A549 (cell line): ENCODE data around the gene ANKRD37. TPM values are rescaled to one million over a fixed set of nuclear protein-coding genes. Genes with fewer than 3 reads are reported as not detected.

Experiments
- ATAC-seq, 2 experiments: fragments of 200-7000 bp in 1 of 2; fragments of >200 bp in 1 of 2; cut with Nextera tagmentation in 1 of 2; cut with Tn5 transposase in 1 of 2; 3 replicates each; pipeline versions ENCODE4 v1.8.0 to v1.9.1; 2018 to 2020; ENCODE audit warnings: mild to moderate bottlenecking in 1 of 2, moderate library complexity in 1 of 2
- CTCF ChIA-PET: fragments of 300-600 bp; sonication (Branson Sonifier 250); formaldehyde crosslinking; extraction: SDS; loops from one replicate; lab custom pipeline; 2021; ENCODE audit warnings: antibody characterized with exemption, inconsistent platforms; lab: Yijun Ruan, JAX
- POLR2A ChIA-PET: fragments of 350-600 bp; formaldehyde crosslinking; extraction: SDS; loops from one replicate; lab custom pipeline; 2021; ENCODE audit warnings: antibody characterized with exemption, inconsistent platforms; lab: Yijun Ruan, JAX
- DNase-seq, 2 experiments: peaks; one replicate each; pipeline versions ENCODE4 v3.0.0 to v3.0.0-alpha.2; 2011 to 2016; ENCODE audit warnings: low read depth in 1 of 2, low spot score in 1 of 2
- FAIRE-seq: peaks from 2 replicates; lab custom pipeline; 2011; peaks lifted over from hg19 to GRCh38; lab: Jason Lieb, UNC
- H3K27ac ChIP-seq, 2 experiments: fragments of >200 bp; sonication (Bioruptor Twin); formaldehyde crosslinking; 3 replicates each; pipeline ENCODE4 v1.5.1; 2016 to 2017
- H3K4me1 ChIP-seq: fragments of >200 bp; sonication (Bioruptor Twin); formaldehyde crosslinking; 3 replicates; pipeline ENCODE4 v1.6.1; 2016
- H3K4me2 ChIP-seq: fragments of >200 bp; sonication (Bioruptor Twin); formaldehyde crosslinking; 3 replicates; pipeline ENCODE4 v1.6.1; 2016
- H3K4me3 ChIP-seq: fragments of >200 bp; sonication (Bioruptor Twin); formaldehyde crosslinking; 3 replicates; pipeline ENCODE4 v1.5.1; 2016
- H3K9me3 ChIP-seq: fragments of >200 bp; sonication (Bioruptor Twin); formaldehyde crosslinking; 3 replicates; pipeline ENCODE4 v1.6.1; 2016
- CBX2 ChIP-seq: fragments of 200-600 bp; sonication (generic); IDR thresholded peaks from 2 replicates; pipeline ENCODE4 v1.6.1; 2016; ENCODE audit warnings: low read depth, mild to moderate bottlenecking, borderline replicate concordance
- CEBPB ChIP-seq, 2 experiments: fragments of >200 bp in 1 of 2; sonication (Bioruptor Twin) in 1 of 2; formaldehyde crosslinking in 1 of 2; IDR thresholded peaks; 2 replicates each; pipeline ENCODE4 v1.6.1; 2012 to 2016
- CHD2 ChIP-seq: fragments of 150-350 bp; IDR thresholded peaks from 2 replicates; pipeline ENCODE4 v1.6.1; 2014; ENCODE audit warnings: low read length; ENCODE audit not compliant: partially characterized antibody
- CHD4 ChIP-seq: fragments of 200-600 bp; sonication (generic); IDR thresholded peaks from 2 replicates; pipeline ENCODE4 v1.6.1; 2016; ENCODE audit warnings: antibody characterized with exemption, mild to moderate bottlenecking, borderline replicate concordance
- EHF ChIP-seq: fragments of 250-450 bp; sonication (Bioruptor Pico); IDR thresholded peaks from 2 replicates; pipeline ENCODE4 v1.5.0; 2020; ENCODE audit warnings: mild to moderate bottlenecking
- GATA3 ChIP-seq: IDR thresholded peaks from 2 replicates; pipeline ENCODE4 v1.6.1; 2012; ENCODE audit warnings: borderline replicate concordance
- HDAC2 ChIP-seq: fragments of 200-600 bp; sonication (generic); IDR thresholded peaks from 2 replicates; pipeline ENCODE4 v1.6.1; 2016
- HOXB5 ChIP-seq: fragments of 250-450 bp; sonication (Bioruptor Pico); IDR thresholded peaks from 2 replicates; pipeline ENCODE4 v1.5.0; 2020; ENCODE audit warnings: mild to moderate bottlenecking, moderate library complexity
- JUN ChIP-seq, 2 experiments: fragments of >200 bp; sonication (Bioruptor Twin); formaldehyde crosslinking; IDR thresholded peaks; 2 replicates in 1 of 2; 3 replicates in 1 of 2; pipeline ENCODE4 v1.6.1; 2016 to 2017
- JUNB ChIP-seq: fragments of >200 bp; sonication (Bioruptor Twin); formaldehyde crosslinking; IDR thresholded peaks from 2 replicates; pipeline ENCODE4 v1.6.1; 2016
- KDM5A ChIP-seq: fragments of 200-600 bp; sonication (generic); IDR thresholded peaks from 2 replicates; pipeline ENCODE4 v1.6.1; 2016; ENCODE audit warnings: antibody characterized with exemption, mild to moderate bottlenecking
- MAFK ChIP-seq: fragments of 450-650 bp; IDR thresholded peaks from 2 replicates; pipeline ENCODE4 v1.6.1; 2014; ENCODE audit not compliant: partially characterized antibody
- MYC ChIP-seq: IDR thresholded peaks from 2 replicates; pipeline ENCODE4 v1.6.1; 2012; ENCODE audit warnings: mild to moderate bottlenecking, inconsistent platforms, low read length, improper control_type of control experiment, borderline replicate concordance
- NPAS2 ChIP-seq: fragments of 250-450 bp; sonication (Bioruptor Pico); IDR thresholded peaks from 2 replicates; pipeline ENCODE4 v1.8.0; 2022; ENCODE audit warnings: mild to moderate bottlenecking, moderate library complexity, borderline replicate concordance
- POLR2A ChIP-seq: IDR thresholded peaks from 2 replicates; pipeline ENCODE4 v1.6.1; 2012; ENCODE audit warnings: mild to moderate bottlenecking, low read length
- RAD21 ChIP-seq, 2 experiments: fragments of >200 bp in 1 of 2; sonication (Bioruptor Twin) in 1 of 2; formaldehyde crosslinking in 1 of 2; IDR thresholded peaks in 1 of 2; conservative IDR thresholded peaks in 1 of 2; 2 replicates in 1 of 2; 3 replicates in 1 of 2; pipeline ENCODE4 v1.6.1; 2012 to 2018; ENCODE audit warnings: inconsistent platforms in 1 of 2
- RARB ChIP-seq: fragments of 250-450 bp; sonication (Bioruptor Pico); IDR thresholded peaks from 2 replicates; pipeline ENCODE4 v1.8.0; 2021; ENCODE audit warnings: mild to moderate bottlenecking, moderate library complexity
- RCOR1 ChIP-seq: fragments of 150-350 bp; IDR thresholded peaks from 2 replicates; pipeline ENCODE4 v1.6.1; 2014; ENCODE audit warnings: antibody characterized with exemption, low read length, low read depth
- TFCP2L1 ChIP-seq: fragments of 250-450 bp; sonication (Bioruptor Pico); IDR thresholded peaks from 2 replicates; pipeline ENCODE4 v1.5.0; 2021; ENCODE audit warnings: mild to moderate bottlenecking
- ZSCAN20 ChIP-seq: fragments of 250-450 bp; sonication (Bioruptor Pico); IDR thresholded peaks from 2 replicates; pipeline ENCODE4 v1.8.0; 2022; ENCODE audit warnings: mild to moderate bottlenecking, moderate library complexity
- WGBS: methylation state at CpG from one replicate; pipeline ENCODE4 v1.1.6; 2017; ENCODE audit errors: missing lambda C conversion rate; 5-methylcytosine and 5-hydroxymethylcytosine counted together
- polyA plus RNA-seq, 4 experiments: library from polyadenylated mRNA; depleted of rRNA in 3 of 4; stranded (reverse); fragments of >200 nt; fragmentation: RNase III in 1 of 4; extraction: RNeasy Plus Mini Kit Qiagen cat#74134 plus additional on column Dnase treatment in 1 of 4; gene quantifications; 2 replicates in 3 of 4; 3 replicates in 1 of 4; pipeline ENCODE4 v1.2.3, GENCODE V29; 2011 to 2017
- TF ChIP-seq, protein P1 (sequence below): fragments of >200 bp; sonication (Bioruptor Twin); formaldehyde crosslinking; IDR thresholded peaks from 3 replicates; pipeline ENCODE4 v1.6.1; 2016
- TF ChIP-seq, protein P2 (sequence below): fragments of 250-450 bp; sonication (Bioruptor Pico); IDR thresholded peaks from 2 replicates; pipeline ENCODE4 v1.5.0; 2020; ENCODE audit warnings: low read depth, mild to moderate bottlenecking, moderate library complexity
- TF ChIP-seq, protein P3 (sequence below): IDR thresholded peaks from 2 replicates; pipeline ENCODE4 v1.6.1; 2012
- TF ChIP-seq, protein P4 (sequence below): IDR thresholded peaks from 2 replicates; pipeline ENCODE4 v1.6.1; 2012; ENCODE audit warnings: low read depth, borderline replicate concordance

Gene ANKRD37
- polyA plus RNA-seq, 2 of the 4 experiments (the other 2 are of a cell fraction), result 3.5 to 4.1 TPM

DNA sequence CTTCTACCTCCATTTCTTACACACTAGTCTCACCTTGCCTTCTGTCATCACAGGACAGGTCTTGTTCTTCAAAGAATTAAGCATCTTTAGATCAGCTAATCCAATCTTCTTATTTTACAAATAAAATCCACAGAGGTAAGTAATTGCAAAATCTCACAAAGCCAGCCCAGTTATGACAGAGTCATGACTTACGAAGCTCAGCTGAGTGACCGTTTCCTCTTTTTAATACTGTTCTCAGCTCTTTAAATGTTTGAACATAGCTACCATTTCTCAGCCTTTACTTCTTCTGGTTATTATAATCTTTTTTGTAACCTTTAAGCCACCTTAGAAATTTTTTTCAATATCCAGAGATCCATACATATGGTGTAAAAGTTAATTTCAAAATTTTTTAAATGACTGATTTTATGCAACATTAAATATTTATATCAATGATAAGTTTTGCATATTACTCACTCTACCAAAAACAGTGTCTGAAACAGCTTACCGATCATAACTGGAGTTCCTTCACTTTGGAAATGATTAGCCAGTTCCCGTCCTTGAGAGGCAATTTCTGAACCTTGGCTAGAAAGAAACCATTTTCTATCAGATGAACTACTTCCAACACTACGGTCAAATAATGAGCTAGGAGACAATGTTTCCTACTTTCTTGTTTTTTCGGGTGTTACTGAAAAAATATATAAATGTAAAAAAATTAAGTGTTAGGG is 8.8 kb downstream of the ANKRD37 start:
- Histone ChIP-seq H3K4me3 (no peak overlapping the region), H3K27ac (no peak overlapping the region)
- DNase-seq (no peak), ATAC-seq (no peak)
- TF ChIP-seq NPAS2, result no peak
- TF ChIP-seq MYC, result no peak
- TF ChIP-seq, protein P1, sequence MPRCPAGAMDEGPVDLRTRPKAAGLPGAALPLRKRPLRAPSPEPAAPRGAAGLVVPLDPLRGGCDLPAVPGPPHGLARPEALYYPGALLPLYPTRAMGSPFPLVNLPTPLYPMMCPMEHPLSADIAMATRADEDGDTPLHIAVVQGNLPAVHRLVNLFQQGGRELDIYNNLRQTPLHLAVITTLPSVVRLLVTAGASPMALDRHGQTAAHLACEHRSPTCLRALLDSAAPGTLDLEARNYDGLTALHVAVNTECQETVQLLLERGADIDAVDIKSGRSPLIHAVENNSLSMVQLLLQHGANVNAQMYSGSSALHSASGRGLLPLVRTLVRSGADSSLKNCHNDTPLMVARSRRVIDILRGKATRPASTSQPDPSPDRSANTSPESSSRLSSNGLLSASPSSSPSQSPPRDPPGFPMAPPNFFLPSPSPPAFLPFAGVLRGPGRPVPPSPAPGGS, result no peak
- TF ChIP-seq CEBPB (IDR thresholded peaks at IDR 0.05), result no peak
- TF ChIP-seq, protein P2, sequence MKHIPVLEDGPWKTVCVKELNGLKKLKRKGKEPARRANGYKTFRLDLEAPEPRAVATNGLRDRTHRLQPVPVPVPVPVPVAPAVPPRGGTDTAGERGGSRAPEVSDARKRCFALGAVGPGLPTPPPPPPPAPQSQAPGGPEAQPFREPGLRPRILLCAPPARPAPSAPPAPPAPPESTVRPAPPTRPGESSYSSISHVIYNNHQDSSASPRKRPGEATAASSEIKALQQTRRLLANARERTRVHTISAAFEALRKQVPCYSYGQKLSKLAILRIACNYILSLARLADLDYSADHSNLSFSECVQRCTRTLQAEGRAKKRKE (CRISPR knock-in tag), result no peak
- TF ChIP-seq CHD4, result no peak
- TF ChIP-seq RCOR1, result no peak
- TF ChIP-seq TFCP2L1 (CRISPR knock-in tag), result no peak
- TF ChIP-seq KDM5A, result no peak
- no peak for TF ChIP-seq RARB
- TF ChIP-seq JUNB, result no peak
- TF ChIP-seq GATA3, result no peak
- TF ChIP-seq, all 56 proteins: peak for 0
- Histone ChIP-seq H3K4me2 (no peak overlapping the region), H3K4me1 (no peaks in the 10 kb centered on the region), H3K9me3 (no peaks in the 10 kb centered on the region)
- CTCF ChIA-PET, result no interaction called here
- POLR2A ChIA-PET, result interaction anchor here (1.4 kb wide), 1 partner anchor 9 kb away, joined by 6 read pairs; the partner anchor contains the start of genes ANKRD37 and LRP2BP
- WGBS, result 89% methylated on average over 6 of the region's 6 CpGs
- FAIRE-seq, result no peak

DNA sequence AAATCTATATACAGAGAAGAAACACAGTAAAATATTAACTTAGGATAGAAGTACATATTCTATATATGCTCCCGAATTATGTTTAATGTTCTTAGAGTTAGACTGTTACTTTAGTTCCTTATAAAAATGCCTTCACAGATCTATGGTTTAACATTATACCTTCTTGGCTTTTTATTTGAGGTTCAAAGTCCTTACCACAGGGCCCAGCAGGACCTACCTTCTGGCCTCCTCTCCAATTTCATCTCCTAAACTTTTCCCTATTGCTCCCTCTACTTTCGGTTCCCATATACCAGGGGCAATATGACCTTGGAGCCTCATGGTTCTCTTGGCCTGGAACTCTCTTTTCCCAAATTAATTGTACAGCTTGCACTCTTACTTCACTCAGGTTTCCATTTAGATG is 11.8 kb downstream of the ANKRD37 start:
- 90% methylated on average over 2 of the region's 2 CpGs for WGBS
- Histone ChIP-seq H3K27ac (no peak overlapping the region), H3K4me3 (no peak overlapping the region)
- POLR2A ChIA-PET, result no interaction called here
- TF ChIP-seq CHD2 (no peak), EHF (no peak), NPAS2 (no peak), HDAC2 (no peak), HOXB5 (CRISPR knock-in tag) (no peak), RCOR1 (no peak), JUN (IDR thresholded peaks at IDR 0.05) (no peak), POLR2A (no peak), RARB (no peak), CBX2 (no peak), ZSCAN20 (no peak), RAD21 (conservative IDR thresholded peaks at IDR 0.05 in 1 of 2, IDR thresholded peaks at IDR 0.05 in 1 of 2) (no peak), MAFK (no peak)
- TF ChIP-seq, protein P3, sequence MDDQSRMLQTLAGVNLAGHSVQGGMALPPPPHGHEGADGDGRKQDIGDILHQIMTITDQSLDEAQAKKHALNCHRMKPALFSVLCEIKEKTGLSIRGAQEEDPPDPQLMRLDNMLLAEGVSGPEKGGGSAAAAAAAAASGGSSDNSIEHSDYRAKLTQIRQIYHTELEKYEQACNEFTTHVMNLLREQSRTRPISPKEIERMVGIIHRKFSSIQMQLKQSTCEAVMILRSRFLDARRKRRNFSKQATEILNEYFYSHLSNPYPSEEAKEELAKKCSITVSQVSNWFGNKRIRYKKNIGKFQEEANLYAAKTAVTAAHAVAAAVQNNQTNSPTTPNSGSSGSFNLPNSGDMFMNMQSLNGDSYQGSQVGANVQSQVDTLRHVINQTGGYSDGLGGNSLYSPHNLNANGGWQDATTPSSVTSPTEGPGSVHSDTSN, result no peak
- TF ChIP-seq, protein P4, sequence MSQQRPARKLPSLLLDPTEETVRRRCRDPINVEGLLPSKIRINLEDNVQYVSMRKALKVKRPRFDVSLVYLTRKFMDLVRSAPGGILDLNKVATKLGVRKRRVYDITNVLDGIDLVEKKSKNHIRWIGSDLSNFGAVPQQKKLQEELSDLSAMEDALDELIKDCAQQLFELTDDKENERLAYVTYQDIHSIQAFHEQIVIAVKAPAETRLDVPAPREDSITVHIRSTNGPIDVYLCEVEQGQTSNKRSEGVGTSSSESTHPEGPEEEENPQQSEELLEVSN, result no peak
- TF ChIP-seq, all 56 proteins: peak for 0
- Histone ChIP-seq H3K9me3 (no peaks in the 10 kb centered on the region), H3K4me2 (no peak overlapping the region), H3K4me1 (no peaks in the 10 kb centered on the region)
- FAIRE-seq, result no peak
- no peak for ATAC-seq
- DNase-seq, result no peak
- CTCF ChIA-PET, result no interaction called here
